ENCODE results near the gene SH3RF3.

The SH3RF3 gene

DNA sequence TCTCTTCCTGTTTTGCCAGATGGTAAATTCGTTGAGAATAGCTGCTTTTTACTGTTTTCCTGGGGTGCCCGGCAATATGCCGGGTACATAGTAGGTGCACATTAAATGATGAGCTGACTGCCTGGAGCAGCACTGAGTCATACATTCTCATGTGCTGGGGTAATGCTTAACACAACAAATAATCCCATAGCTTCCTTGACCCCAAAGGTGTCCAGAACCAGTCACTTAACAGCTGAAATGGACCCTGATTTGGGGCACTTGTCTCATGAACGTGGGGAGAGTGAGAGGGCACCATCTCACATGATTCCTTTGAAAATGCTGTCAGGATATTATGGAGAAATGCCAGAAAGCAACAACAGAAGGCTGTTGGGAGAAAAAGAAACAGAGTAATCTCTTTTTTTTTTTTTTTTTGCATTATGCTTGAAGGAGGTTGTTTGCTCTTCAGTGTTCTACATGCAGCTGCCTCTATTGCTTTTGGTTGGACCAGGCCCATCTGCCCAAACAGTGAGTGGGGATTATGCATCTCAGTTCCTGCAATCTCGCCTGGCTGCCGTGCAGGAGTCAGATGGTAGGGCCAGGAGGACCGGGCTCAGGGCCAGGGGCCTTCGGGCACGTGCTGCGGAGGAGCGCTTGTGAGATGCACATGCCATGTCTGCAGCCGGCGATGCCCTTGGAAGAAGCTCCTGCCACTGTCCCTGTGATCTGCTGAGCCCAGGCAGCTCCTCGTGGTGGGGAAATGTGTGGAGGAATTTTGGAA is 162.1 kb downstream of the SH3RF3 start:
- DNase-seq = peak; percentile 75

GRCh38 chr2:109292386-109292785 is 163.4 kb downstream of the SH3RF3 start:
- no peak for DNase-seq

GRCh38 chr2:109293663-109294062 is 164.7 kb downstream of the SH3RF3 start:
- no peak for DNase-seq

DNA sequence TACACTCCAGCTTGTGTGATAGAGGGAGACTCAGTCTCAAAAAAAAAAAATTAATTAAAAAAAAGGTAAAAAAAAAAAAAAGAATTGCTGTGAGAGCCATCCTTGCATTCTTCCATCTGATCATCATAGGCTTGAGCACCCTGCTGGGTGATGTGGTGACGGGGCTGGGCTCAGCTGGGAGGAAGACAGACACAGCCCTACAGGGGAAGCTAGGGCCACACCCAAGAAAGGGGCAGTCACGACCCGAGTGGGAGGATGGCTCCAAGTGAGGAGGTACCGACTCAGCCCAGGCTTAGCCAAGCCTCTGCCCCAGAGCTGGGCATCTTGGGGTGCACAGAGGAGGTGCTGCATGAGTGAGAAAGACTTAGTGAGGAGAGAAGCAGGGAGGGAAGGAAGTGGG is 165.5 kb downstream of the SH3RF3 start:
- DNase-seq = no peak

DNA sequence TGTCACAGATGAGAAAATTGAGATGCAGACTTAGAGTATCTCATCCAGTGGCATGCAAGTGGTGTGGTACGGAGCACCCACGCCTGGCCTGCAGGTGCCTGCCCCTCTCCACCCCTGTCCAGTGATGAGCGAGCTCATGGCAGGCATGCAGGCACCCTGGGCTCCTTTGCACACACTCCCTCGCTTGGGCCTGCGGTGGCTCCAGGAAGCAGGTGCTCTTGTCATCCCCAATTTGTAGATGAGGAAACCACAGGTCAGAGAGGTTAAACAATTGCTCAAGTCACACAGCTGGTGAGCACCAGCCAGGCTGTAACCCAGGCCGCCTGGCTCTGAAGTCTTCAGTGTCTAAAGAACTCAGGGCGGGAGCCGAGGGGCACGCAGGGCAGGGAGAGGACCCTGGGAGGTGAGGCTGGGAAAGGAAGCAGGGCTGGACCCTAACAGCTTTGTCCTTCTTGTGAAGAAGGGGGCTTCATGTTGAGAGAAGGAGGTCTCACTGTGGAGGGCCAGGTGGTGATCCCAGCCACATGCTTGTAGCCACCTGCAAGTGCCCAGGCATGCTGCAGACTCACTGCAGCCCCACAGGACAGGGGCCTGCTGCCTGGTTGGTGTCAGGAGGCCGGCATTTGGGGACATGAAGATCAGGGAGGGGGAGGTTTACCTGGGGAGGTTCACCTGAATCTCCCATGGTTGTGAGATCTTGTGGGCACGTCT is 166.2 kb downstream of the SH3RF3 start:
- DNase-seq = no peak

DNA sequence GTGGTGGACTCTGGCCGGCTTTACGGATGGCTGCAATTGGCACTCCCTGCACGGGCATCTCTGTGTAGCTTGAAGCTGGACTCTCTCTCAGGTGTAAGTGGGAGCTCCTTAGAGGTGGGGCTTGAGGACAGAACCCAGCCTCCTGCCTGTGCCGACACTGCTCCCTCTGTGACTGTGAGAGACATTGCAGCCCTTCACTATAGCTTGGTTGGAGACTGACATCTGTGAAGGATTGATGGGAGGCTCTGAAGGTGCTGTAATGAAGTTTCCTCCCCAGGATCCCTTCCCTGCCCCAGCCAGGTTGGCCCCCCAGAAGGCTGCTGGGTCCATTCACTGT is 166.7 kb downstream of the SH3RF3 start:
- DNase-seq = no peak

- DNase-seq = no peak
Observed at GRCh38 chr2:109297566-109298490, 168.8 kb downstream of the SH3RF3 start.

- no peak for DNase-seq
Observed at GRCh38 chr2:109298851-109299250, 169.8 kb downstream of the SH3RF3 start.

- DNase-seq = no peak
Observed at GRCh38 chr2:109299536-109299935, 170.5 kb downstream of the SH3RF3 start.

GRCh38 chr2:109300582-109300981 is 171.6 kb downstream of the SH3RF3 start:
- no peak for DNase-seq

DNA sequence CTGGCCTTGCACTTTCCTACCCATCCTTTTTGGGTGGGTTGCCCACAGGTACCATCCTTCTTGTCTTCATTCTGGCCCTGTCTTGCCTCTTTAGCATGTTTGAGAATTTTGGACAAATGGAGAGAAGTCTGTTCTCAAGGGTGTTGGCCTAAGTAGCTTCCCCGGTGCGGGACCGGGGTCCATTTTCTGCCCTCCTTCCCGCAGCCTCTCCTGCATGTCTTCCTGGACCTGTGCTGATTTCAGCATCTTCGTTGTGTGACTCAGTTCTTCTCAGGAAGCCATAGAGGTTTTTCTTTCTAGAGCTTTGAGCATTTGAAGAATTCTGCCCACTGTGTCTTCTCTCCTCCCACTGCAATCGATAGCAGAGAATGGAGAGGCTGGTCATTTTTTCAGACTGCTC is 172.7 kb downstream of the SH3RF3 start:
- no peak for DNase-seq

DNA sequence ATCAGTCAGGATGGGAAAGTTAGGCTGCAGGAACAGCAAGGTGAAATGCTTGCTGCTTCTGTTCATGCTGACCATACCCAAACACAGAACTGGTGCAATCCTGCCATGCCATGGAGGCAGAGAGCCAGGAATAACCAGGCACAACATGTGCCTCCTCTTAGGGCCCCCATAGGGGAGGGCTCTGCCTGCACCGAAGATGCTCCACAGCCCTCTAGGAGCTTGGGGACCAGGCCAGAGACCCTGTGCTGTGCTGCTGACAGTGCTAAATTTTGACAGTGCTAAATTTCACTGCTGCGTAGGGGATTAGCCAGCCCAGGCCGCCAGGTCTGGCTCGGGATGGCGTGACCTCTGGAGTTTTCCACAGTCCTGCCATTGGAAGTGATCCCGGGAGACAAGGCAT is 173.3 kb downstream of the SH3RF3 start:
- DNase-seq = no peak

DNA sequence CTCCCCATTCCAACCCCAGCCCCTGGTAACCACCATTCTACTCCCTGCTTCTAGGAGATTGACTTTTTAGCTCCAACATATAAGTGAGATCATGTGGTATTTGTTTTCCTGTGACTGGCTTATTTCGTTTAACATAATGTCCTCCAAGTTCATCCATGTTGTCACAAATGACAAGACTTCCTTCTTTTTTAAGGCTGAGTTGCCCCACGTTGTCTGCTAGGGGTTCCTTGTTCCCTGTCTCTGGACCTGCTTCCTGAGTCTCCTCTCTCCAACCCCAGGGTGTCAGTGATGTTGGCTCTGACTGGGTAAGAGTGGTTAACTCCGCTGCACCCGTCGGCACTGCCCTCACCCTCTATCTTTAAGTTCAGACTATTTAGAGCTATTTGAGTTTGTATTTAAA is 175.2 kb downstream of the SH3RF3 start:
- no peak for DNase-seq

DNA sequence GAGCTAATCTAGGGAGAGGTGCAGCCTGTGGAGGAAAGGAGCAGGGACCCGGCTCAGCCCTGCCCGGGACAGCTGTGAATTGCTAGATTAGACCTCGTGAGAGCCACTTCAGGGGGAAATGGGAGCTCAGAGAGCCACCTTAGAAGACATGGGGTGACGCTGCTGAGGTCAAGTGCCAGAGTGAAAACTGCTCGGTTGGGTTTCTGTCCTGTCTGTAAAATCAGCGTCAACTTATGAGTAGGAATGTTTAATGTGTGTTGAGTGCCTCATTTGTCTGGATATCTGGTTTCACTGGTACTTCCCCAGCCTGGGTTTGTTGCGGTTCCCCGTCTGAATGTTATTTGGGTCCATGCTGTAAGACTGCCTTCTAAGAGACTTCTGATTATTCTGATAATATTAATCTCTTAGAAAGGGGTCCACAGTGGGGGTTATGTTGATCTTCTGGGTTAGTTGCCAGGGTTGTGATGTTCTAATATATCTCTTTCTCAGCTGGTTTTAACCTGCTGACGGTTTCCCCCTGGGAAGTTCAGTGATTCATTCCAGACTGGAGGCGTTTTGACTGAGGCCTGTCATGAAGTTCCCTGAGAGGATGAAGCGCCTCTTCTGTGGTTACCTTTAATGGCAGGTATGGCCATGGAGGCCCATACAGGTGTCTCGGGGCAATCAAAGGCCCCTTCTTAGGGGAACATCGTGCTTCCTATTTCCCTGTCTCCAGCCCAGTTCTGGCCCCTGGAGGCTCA is 175.9 kb downstream of the SH3RF3 start:
- no peak for DNase-seq

DNA sequence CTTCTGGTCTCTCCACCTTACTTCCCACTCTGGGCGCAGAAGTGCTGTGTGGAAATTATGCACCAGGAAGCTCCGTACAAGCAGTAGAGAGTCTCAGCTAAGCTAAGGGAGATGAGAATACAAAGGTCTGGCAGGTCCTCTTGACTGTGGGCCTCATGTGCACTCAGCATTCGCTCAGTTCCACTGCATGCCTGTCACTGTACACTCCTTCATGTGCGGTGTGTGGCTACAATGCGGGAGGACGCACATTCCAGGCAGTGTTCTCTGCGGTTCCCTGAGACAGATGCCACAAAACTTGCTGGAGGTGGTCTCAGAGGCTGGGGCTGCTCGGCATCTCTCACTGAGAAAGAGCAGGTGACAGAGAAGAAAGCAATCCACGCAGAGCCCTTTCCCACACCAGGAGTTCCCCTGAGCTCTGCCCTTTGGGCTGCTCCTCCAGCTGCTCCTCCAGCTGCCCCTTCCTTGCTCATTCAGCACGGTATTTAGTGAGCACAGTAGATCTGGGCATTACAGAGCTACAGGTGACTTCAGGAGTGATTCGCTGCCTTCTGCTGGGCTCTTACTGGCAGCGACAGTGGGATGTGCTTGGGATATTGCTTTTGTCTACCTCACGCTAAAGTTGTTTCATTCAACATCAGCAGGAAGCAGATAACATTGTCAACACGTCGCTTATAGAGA is 176.6 kb downstream of the SH3RF3 start:
- no peak for DNase-seq

DNA sequence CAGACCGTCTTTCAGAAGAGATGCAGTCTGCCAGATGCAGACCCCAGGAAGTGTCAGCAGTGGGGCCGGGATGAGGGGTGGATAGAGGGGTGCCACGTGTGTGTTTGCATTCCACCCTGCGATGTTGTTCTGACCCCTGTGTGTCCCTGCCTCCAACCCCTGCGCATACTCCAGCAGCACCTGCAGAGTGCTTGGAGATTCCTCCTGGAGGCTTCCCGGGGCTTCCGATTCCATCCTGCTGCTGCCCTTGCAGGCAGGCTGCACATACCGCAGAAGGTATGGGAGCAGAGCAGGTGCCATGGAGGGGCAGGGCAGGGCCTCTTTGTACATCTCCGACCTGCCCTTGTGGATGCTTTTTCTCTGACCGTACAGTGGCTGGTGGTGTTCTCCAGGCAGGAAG is 177.2 kb downstream of the SH3RF3 start:
- DNase-seq = no peak

GRCh38 chr2:109311771-109312170 is 182.8 kb downstream of the SH3RF3 start:
- peak; percentile 27 for DNase-seq

- no peak for DNase-seq
Observed at GRCh38 chr2:109312902-109313301, 183.9 kb downstream of the SH3RF3 start.

DNA sequence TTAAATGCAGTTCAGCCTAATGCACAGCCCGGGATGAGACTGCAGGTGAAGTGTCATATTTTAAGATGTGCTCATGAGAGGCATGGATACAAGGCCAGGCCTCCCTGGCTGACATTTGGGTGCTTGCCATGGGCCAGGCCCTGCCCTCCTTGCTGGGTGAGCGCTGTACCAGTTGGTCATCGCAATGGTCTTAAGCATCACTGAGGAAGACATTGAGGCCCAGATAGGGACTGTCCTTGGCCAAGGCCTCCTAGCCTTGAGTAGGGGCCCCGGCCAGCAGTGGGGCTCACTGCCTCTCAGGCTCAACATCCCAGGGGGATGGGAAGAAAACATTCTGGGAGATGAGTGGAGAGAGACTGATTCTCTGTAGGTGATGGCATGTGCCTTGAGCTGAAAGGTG is 184.3 kb downstream of the SH3RF3 start:
- DNase-seq = no peak

GRCh38 chr2:109316091-109316490 is 187.1 kb downstream of the SH3RF3 start:
- DNase-seq = no peak

DNA sequence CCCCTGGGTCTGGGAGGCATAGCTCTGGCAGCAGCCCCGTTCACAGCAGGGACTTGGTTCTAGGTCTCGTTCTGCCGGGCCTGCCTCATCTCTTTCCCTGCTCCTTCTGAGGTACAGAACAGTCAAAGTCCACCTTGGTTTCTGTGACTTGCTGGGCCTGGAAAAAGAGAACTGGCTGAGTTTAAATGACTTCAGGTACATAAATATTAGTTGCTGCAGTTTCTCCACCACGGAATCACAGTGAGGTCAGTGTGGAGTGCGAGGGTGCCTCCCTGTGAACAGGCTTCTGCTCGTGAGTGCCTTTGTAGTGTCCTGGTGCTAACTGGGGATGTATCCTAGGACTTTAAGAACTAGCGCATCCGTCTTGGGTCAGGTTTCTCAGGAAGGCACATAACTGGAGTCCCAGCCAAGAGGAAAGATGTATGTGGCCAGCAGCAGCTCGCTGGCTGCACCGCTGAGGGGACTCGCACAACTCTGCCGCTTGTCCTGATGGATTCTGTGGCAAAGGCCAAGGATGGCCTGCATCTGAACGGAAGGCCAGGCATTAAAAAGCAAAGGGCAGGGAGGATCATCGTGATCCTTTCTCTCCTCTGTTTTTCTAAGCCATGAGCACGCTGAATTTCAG is 188.6 kb downstream of the SH3RF3 start:
- DNase-seq = no peak
